ENCODE results near the gene CEP41.

The CEP41 gene, protein sequence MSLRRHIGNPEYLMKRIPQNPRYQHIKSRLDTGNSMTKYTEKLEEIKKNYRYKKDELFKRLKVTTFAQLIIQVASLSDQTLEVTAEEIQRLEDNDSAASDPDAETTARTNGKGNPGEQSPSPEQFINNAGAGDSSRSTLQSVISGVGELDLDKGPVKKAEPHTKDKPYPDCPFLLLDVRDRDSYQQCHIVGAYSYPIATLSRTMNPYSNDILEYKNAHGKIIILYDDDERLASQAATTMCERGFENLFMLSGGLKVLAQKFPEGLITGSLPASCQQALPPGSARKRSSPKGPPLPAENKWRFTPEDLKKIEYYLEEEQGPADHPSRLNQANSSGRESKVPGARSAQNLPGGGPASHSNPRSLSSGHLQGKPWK
- 5.4 to 9.4 (median 7.6) reads per million in 4 experiments for total RNA-seq

DNA sequence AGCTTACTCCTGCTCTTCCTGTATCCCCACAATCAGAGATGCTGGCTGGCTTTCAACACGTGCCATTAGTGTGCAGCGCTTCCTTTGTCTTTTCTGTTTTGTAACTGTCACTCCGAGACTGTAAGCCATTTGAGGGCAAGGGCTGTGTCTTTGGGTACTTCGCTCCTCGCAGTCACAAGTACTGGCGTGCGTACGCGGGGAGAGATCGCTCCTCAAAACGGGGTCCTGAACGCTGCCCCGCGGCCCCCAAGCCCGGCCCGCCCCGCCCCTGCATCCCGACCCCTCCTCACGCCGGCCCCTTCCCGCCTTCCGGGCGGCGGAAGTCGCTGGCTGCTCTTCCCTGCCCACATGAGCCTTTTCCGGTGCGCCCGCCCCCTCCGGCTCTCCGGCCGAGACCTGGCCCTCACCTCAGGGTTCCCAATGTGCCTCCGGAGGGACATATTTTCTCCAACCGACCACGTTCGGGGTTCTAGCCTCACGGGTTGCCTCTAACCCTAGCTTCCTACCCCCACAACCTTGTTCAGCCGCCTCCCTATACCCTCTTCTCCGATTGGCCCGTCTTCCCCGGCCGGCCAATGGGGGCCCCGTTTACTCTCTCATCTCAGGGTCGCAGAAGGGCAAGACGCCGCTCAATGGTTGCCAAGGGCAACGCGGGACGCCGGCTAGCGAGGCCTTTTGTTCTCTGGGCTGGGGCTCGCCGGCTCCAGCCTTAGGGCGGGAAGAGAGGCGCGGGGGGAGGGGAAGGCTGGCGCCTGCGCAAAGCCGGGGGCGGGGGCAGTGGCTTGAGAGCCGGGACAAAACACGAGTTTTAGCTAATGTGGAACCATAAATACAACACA lies at the start of gene CEP41:
Gene CEP41, minus strand, starts transcription at position 490 of the 839 bp plus-strand sequence. Its CDS starts 50 bp downstream, at position 440.
- DNase-seq: peak; percentile 92

DNA sequence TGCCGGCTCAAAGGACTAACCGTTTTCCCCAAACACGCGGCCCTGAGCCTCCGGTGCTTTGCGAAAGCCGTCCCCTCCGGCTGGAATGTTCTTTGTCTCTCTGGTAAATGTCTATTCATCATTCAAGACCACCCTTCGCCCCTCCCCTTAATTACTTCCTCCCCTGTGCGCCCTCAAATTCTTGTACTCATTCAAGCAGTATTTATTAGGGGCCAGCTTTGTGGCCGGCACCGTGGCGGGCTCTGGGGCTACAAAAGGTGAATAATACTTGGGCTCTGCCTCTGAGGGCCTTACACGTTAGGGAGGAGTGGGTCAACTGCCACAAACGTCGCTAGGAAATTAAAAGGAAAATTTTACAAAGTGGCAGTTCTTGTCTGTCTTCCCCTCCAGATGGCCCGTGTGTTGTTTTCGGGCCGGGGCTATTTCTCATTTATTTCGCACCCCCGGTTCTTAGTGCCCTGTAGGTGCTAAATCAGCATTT lies 49.5 kb upstream of the CEP41 start:
- DNase-seq: no peak

DNA sequence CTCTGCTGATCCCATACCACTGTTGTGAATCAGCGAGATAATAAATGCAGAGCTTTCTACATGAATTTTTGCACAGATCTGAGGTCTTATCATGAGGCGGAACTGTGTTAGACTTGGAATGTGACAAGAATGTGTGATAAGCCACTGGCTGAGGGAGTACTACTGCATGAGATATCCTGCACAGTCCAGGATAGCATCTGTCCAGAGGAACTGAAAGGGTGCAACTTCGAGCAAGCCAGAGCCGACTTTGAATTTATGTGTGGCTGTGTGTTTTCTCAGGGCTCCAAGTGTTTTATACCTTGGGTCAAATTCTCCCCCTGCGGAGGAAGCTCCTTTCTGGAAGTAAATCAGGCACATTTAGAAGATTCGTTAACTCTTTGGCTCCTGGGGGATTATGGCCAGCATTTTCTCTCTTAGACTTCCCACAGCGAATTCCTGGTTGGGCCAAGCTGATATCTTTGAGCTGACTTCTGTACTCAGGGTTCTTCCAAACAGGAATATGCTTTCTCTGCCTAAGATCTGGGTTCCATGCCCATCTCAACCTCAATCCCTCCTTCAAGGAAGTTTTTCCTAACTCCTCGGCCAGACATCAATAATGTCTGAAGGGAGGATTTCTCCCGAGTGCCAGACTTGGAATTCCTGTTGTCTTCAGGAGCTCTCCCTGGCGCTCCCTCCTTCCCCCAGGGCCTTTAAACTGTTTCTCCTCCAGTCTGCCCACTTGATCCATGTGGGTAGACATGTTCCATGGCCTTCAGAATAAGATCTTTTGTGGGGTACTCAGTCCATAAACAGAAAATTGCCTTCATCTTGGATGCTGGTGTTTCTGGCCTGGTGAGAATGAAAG lies 48.5 kb upstream of the CEP41 start:
- no peak for DNase-seq

DNA sequence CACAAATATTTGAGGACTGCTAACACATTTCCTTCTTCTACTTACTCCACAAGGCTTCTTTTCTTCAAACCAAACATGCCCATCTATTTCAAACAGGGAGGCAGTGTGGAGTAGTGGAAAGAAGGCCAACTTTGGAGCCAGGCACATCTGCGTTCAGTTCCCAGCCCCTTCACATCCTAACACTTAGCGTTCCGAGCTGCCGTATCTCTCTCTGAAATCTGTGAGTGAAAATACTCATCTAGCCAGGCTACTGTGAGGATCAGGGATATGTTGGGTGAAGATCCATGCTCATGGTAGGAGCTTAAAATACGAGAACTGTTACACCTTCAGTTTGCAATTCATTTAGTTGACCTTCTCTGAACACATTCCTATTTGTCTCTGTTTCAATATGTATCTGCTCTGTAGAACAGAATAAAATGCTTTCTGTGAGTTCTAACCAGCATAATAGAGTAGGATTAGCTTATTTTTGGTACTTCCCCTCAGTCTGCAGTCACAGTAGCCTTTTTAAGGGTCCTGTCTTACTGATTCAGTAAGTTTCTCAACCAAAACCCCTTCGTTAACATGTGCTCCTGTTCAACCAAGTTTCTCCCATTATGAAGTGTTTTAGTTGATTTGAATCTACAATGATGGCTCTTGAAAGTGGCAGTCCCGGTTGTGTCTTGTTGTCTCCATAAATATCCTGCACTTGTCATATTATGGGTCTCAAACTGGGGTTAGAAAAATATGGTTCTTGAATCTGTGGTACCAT lies 47.8 kb upstream of the CEP41 start:
- no peak for DNase-seq

DNA sequence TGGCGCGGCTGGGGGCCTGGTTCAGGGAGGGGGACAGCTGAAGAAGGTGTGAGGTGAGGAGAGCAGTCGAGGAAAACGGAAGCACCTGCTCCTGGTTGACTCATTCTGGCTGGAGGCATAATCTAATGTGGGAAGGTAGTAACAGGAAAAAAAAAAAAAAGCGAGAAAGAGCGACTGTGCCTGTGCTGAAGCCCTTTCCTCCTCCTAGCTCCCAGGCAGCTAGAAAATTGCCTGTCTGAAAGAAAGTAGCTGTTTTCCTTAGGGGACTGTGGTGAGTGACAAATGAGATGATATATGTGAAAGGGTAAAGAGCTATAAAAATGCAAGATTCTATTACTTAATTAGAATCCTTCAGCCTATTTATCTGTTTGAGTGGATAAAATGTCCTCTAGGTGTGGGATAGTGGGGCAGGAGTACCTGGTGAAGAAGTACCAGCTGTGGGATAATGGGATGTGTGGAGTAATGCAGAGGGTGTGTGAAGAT lies 46.2 kb upstream of the CEP41 start:
- DNase-seq: no peak

DNA sequence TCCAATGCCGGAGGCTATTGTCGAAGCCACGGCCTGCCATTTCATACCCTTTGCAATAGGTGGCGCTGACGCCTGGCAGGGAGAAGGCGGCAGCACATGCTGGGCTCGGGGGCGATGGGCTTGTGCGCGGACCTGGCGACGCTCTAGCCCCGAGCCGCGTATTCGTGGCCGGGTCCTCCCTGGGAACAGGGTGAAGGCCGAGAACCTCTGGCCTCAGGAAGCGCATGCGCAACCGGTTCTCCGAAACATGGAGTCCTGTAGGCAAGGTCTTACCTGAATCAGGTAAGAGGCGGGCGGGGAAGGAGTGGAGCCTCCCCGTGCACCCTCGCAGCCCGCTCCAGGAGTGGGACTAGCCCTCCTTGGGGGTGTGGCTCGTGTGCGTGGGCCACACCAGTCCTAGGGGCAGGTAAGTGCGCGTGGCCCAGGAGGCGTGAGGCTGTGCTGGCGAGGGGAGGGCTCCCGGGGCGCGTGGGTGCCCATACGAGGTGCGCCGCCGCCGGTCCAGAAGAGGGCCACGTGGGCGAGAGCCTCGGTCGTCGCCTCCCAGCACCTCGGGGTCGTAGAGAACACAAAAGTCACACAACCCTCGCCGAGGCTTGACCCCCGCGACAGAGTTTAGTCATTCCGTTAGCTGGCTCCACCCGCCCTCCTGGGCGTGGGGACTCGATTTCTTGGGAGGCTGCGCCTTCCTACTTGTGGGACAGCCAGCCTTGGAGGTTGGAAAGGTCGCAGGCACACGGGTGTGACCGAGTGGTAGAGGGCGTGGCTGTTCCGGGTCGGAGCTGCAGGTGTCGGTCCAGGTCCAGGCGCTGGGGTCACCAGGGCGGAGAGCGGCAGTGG lies 45.5 kb upstream of the CEP41 start:
- DNase-seq: peak; percentile 42

DNA sequence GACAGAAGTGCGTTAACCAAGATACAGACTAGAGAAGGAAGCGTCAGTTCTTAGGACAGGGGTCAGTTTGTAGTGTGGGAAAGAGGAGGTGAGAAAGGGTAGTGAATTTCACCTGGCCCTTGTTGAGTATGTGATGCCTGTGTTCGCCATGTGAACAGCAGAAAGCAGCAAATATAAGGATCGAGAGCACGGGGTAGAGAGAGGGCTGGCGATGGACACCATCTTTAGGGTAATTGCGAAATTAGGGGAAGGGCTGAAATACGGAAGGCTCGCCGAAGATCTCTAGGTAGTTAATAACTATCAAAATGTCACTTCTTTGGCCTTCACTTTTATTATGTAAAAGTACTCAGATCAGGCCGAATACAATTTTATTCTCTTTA lies 44.9 kb upstream of the CEP41 start:
- no peak for DNase-seq

DNA sequence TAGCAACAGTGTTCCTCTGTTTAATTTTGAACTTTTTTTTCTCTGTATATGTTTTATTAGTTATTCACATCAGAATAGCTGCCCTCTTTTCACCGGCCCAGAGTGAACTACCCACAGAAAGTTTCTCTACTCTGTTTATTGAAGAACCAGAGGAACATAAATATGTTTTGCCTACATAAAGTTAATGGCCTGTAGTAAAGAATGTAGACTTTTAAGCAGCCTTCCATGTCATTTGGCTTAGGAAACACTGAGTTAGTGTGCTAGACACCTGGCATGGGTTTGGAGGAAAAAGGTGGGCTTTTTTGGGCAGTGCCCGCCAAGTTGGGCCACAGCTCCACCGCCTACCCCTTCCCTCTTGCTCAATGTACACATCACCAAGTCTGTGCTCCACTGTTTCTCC lies 42.2 kb upstream of the CEP41 start:
- no peak for DNase-seq

DNA sequence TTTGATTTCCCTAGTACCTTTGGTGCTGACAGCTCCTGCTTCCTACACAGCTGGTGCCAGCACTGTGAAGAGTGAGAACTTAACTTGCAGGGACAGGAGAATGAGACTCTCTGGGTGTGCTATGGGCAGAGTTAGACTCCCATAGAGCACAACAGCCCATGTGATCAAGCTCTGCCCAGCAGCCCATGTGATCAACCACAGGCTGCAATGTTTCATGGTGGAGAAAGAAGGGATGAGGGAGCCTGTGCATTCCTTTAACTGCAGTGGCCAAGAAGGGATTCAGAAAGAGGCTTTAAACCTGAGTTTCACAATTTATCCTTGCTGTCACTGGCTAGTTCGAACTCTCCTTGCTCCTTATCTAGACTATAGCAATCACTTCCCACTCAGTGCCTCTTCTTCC lies 41.1 kb upstream of the CEP41 start:
- no peak for DNase-seq

DNA sequence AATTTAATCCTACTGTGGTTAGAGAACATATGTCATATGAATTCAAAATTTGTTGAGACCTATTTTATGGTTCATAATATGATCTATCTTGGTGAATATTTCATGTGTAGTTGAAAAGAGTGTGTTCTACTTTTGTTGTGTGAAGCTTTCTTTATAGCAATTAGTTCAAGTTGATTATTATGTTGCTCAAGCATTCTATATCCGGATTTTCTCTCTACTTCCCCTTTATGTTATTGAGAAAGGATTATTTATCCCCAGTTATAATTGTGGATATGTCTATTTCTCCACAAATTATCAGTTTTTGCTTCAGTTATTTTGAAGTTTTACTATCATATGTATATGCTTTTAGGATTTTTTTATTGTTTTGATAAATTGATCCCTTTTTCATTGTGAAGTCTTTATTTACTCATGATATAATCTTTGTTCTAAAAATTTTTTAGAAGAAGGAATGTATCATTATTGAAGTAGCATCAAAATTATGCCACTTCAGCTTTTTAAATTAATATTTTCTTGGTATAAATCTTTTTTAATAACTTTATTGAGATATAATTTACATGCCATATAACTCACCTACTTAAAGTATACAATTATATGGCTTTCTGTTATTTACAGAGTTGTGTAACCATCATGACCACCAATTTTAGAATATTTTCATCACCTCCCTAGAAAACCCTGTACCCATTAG lies 39.0 kb upstream of the CEP41 start:
- no peak for DNase-seq

DNA sequence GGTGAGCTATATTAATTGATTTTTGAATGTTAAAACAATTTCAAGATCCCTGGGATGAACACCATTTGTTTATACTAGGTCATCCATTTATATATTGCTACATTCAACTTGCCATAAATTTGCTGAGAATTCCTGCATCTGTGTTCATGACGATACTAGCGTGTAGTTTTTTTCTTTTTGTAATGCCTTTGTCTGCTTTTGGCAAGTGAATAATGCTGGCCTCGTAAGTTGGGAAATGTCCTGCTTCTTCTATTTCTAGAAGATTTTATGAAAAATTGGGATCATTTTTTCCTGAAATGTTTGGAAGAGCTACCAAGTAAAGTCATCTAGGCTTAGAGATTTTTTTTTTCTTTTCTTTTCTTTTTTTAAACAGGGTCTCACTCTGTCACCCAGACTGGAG lies 38.2 kb upstream of the CEP41 start:
- DNase-seq: no peak

DNA sequence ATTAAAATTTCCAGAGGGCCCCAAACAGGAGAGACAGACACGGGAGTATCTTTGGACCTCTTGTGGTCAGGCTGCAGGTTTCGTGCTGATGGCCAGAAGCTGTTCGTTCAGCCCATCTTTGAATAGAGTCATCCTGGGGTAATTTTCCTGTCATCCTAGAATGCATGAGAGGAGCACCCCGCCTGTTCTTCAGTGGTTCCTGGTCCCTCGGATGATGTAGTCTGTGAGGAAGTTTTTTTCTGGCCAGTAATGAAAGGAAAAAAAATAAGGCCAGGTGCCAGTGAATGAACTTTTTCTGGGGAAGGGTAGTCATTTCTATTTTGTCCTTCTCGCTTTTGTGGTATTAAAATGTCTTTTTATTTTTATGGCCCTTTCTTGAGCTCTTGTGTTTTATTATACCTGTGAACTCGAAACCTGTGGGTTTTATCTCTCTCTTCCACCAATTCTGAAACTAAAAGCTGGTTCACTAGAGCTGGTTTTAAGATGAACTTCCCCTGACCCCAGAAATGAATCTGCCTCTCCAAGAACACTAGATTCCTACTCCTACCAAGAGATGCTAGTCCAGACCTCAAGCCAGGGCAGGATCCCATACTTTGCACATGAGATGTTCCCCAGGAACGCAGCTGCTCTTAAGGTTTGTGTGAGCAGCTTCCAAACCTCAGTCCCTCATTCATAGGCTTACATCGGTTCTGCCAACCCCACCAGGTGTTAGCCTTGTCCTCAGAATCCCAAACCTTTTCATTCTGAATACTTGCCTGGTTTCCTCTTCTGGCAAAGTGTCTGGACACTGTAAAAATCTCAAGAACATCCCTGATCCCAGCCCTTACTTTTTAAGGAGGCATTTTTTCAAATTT lies 35.7 kb upstream of the CEP41 start:
- no peak for DNase-seq

DNA sequence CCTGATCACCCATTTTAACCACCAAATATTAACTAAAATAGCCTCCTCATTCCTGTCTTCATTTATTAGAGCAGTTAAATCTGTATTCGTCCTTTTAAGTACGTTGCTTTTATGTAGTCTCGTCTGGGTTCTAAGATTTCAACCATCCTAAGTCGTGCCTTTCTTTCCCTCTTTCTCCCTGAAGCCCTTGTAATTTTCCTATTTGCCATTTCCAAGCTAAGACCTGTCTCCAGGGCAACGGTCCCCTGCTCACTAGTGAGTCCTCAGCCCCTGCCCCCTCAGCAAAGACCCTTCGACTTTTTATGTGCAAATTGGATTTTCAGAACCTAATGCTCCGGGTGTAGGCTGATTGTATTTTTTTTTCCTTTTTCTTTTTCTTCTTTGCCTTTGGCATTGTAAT lies 35.0 kb upstream of the CEP41 start:
- no peak for DNase-seq

DNA sequence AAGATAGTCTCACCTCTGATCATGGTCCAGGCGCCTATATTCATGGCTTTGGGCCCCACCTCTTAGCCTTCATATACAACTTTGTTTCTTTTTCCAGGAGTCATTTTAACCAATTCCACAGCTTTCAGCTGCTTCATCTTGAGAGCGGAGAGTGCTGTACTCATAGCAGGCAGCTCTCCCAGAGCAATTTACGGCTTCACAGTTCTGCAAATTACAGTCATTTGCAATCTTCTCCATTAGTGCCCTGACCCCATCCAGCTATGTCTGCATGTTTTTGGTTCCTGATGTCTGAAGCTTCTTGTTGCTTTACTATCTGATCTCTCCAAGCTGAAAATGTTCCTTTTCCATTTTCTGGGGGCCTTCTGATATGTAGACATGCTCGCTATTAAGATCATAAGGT lies 33.1 kb upstream of the CEP41 start:
- no peak for DNase-seq

DNA sequence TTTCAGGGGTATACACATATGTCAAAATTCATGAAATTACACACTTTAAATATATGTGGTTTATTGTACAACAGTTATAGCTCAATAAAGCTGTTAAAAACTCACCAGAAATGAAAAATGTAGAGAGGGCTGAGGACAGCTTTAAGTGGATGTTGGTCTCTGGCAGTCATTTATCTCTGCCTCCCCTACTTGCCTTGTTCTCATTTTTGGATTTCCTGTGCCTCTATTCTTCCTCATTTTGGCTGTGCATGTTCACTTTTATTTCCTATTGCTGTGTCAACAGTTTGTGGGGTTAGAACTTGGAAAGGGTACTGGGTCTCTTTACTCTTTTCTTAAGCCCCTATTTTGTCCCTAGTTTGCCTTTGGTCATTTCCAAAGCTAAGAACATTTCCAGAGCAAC lies 32.5 kb upstream of the CEP41 start:
- DNase-seq: no peak

DNA sequence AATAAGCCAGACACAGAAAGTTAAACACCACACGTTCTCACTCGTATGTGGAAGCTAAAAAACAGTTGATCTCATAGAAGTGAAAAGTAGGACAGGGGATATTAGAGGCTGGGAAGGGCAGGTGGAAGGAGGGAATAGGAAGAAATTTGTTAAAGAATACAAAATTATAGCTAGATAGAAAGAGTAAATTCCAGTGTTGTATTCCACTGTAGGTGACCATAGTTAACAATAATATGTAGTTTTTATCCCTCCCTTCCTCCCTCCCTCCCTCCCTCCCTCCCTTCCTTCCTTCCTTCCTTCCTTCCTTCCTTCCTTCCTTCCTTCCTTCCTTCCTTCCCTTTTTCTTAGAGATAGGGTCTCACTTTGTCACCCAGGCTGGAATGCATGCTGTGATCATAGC lies 31.2 kb upstream of the CEP41 start:
- no peak for DNase-seq

DNA sequence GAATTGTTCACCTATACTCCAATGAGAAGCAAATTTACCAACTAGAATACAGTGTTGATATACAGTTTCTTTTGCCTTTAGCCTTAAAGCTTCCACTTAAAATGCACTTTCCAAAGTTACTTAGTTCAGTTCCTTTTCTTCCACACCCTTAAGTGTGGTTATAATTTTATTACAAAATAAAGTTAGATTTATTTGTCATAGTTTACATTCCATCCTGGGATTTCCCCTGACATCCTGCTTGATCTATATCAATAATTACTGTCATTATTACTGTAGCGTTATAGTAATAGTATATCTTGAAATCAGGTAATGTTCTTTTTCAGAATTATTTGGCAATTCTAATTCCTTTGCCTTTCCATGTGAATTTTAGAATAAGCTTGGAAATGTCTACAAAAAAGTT lies 27.8 kb upstream of the CEP41 start:
- DNase-seq: no peak

DNA sequence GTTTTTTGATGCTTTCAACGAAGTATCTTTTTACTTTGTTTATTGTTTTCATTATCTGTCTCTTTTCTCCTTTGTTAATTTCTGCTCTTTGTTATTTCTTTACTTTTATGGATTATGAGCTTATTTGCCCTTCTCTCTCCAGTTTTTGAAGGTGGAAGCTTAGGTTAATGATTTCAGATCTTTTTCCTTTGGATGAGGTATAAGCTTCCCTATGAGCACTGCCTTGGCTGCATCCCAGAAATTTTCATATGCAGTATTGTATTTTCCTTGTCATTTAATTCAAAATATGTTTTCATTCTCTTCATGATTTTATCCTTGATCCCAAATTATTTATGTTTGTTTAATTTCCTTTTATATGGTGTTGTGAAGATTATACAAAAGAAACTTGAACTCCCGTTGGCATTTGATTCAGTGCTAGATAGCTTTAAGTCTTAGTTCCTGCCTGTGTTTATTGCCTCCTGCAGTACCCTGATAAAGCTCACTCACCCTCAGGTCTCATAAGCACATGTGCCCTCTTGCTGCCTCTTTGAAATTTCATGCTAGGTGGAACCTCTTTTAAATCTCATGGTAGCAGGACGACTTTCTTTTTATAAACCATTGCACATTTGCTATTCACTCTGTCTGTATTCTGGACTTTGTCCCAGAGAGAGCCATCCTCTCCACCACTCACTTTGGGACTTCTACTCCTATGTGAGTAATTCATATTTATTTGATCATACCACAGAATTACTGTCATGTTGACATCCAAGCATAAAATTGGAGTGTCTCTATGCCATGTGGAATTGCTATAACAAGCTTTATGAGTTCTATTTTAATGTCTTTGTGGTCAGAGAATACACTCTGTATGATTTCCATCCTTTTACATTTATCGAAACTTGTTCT lies 23.0 kb upstream of the CEP41 start:
- no peak for DNase-seq

DNA sequence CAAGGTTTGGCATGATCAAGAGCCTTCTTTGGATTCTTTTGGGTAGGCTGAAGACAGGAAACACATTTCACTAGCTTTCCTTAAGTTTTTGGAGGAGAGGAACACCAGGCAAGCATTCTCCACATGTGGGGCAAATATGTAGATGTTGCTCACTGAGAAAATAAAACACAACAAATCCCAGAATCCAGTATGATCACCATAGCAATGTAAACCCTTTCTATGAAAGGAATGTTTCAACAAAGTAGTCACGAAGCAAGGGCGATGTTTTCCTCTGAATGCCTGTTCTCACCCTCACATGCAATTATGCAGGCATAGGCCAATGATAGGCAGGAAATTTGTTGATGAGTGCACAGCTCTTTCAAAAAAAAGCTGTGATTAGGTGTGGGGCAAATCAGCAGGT lies 20.5 kb upstream of the CEP41 start:
- no peak for DNase-seq

All from effector CD8-positive, alpha-beta T cell (primary cell).